Fibroblast of mammary gland (primary cell): Measurements from ENCODE around the gene NAGLU.
"Not testable (repeated sequence)": the region's sequence is repeated elsewhere in the genome, so short reads cannot be mapped to it uniquely, and the experiment has no call there.

ENCODE experiments used
- DNase-seq: peaks from one replicate; pipeline ENCODE4 v3.0.0-alpha.2; 2010; ENCODE audit warnings: low read depth
- H3K4me3 ChIP-seq: 2 replicates; pipeline ENCODE4 v1.5.1; 2011; ENCODE audit warnings: low read depth, mild to moderate bottlenecking, low read length, moderate library complexity; ENCODE audit not compliant: control insufficient read depth
- CTCF ChIP-seq: conservative IDR thresholded peaks from 2 replicates; pipeline ENCODE4 v1.5.1; 2011; ENCODE audit warnings: low read depth, low read length, inconsistent platforms; ENCODE audit not compliant: control insufficient read depth, insufficient read depth

NAGLU gene

GRCh38 chr17:42548070-42548837, 12.2 kb downstream of the NAGLU start:
- H3K4me3 ChIP-seq, result no peak overlapping the region

DNA sequence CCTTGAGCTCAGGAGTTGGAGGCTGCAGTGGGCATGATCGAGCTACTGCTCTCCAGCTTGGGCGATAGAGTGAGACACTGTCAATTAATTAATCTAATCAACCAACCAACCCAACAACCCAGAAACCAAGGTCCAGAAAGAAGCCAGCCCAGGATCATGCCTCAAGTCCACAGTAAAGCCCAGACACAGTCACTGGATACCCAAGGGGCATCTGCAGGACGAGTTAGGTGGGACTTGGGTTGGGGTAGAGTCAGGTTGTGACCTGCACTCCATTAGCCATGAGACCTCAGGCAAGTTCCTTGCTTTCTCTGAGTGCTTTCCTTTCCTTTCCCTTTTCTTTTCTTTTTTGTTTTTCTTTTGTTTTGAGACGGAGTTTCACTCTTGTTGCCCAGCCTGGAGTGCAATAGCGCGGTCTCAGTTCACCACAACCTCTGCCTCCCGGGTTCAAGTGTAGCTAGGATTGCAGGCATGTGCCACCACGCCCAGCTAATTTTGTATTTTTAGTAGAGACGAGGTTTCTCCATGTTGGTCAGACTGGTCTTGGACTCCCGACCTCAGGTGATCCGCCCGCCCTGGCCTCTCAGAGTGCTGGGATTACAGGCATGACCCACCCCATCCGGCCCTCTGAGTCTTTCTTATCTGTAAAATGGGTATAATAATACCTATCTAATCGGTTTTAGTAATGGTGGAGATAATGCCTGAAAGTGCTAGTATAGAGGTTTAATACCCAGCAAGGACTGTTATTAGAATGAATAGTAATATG, 13.1 kb downstream of the NAGLU start:
- TF ChIP-seq CTCF, result no peak
- no peak for DNase-seq
- no peak overlapping the region for H3K4me3 ChIP-seq

More at GRCh38 chr17:42548070-42548837, 12.2 kb downstream of the NAGLU start:
- no peak for DNase-seq
- peak; percentile 12 for TF ChIP-seq CTCF

- peak within 1 kb of the TSS; percentile 82 for H3K4me3 ChIP-seq
- DNase-seq, result not testable (repeated sequence)
These were observed 16.7 kb downstream of the NAGLU start, which contains the start of gene HSD17B1 for GRCh38 chr17:42552736-42553135. TSS of gene HSD17B1 (plus strand) at chr17:42552923. CDS start at chr17:42552934, 11 bp downstream.

- TF ChIP-seq CTCF, result peak; percentile 31
- H3K4me3 ChIP-seq, result peak overlapping the region; percentile 82
- peak; percentile 78 for DNase-seq
These were observed 17.2 kb downstream of the NAGLU start for GRCh38 chr17:42553161-42553818.

DNA sequence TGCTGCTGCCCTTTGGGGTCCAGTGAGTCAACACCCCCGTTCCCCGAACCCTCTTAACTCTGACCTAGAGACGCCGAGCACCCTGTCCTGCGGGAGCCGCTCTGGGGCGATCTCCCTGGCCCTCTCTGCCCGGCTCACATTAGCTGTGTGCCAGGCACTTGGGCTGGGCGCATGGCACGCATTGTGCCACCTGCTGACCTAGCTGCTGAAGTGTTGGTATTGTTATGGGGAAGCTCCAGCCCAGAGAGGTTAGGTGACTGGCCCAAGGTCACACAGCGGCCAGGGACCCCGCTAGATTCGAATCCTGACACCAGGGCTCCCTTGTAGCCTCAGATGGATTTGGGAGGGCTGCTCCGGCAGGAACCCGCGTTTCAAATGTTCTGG, 17.8 kb downstream of the NAGLU start:
- no peak for DNase-seq
- TF ChIP-seq CTCF, result no peak
- H3K4me3 ChIP-seq, result peak overlapping the region; percentile 82

DNA sequence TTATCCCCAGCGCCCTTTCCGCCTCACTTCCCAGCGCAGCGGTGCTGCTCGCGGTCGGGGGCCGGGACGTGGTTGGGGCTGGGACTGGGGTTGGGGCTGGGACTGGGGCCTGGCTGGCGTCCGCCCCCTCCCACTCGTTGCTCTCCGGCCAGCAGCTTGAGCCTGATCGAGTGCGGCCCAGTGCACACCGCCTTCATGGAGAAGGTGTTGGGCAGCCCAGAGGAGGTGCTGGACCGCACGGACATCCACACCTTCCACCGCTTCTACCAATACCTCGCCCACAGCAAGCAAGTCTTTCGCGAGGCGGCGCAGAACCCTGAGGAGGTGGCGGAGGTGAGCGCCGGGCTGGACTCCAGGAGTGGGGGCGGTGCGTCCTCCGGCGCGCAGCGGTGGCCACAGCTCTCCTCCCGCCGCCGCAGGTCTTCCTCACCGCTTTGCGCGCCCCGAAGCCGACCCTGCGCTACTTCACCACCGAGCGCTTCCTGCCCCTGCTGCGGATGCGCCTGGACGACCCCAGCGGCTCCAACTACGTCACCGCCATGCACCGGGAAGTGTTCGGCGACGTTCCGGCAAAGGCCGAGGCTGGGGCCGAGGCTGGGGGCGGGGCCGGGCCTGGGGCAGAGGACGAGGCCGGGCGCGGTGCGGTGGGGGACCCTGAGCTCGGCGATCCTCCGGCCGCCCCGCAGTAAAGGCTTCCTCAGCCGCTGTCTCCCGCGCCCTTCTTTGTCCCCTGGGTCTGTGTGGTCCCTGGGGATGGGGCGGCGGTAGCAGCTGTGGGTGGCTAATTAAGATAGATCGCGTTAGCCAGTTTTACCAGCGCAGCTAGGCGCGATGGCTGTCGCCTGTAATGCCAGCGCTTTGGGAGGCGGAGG, 18.4 kb downstream of the NAGLU start:
- no peak for TF ChIP-seq CTCF
- peak; percentile 64 for DNase-seq
- H3K4me3 ChIP-seq, result peak overlapping the region; percentile 82
